HG03457 (cell line): ENCODE results near the gene AKAP6.

Experiments used
- ATAC-seq: cut with Tn5 transposase; IDR thresholded peaks from one replicate; pipeline ENCODE4 v1.9.1; 2021; ENCODE audit warnings: moderate number of reproducible peaks; ENCODE audit not compliant: unreplicated experiment

Gene AKAP6

GRCh38 chr14:32805979-32806378 lies 476.9 kb downstream of the AKAP6 start:
- no peak for ATAC-seq

- no peak for ATAC-seq
Measured at GRCh38 chr14:32808644-32809043, 479.5 kb downstream of the AKAP6 start.

- ATAC-seq = no peak
Measured at GRCh38 chr14:32809255-32809654, 480.2 kb downstream of the AKAP6 start.

- no peak for ATAC-seq
Measured at GRCh38 chr14:32813401-32813800, 484.3 kb downstream of the AKAP6 start.

DNA sequence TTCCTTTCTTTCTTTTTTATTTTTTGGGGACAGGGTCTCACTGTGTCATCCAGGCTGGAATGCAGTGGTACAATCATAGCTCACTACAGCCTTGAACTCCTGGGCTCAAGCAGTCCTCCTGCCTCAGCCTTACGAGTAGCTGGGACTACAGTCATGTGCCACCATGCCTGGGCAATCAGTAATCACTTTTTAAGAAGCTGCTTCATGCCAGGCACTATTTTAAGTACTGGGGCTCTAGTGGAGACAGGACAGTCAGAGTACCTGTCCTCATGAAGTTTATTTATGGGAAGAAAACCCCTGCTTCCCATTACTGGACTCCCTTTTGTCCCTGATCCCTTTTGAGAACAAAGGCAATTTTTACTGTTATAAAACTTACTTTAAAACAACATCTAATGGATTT lies 485.6 kb downstream of the AKAP6 start:
- ATAC-seq = no peak

DNA sequence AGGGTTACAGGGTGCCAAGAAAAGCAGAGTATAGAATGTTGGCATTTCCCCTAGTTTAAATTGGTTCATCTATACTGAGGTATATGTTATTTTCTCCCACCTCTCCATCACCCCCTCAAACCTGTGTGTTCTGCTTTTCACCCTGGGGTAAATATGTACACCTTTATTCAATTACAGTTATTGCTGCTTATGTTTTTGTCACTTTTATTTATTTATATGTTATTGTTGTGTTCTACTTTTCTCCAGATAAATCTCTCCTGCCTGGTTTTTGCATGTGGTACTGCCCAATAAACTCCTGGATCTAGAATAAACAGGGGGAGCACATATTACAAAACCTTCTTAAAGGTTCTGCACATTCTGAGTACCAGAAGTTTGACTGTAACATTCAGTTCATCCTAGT lies 487.5 kb downstream of the AKAP6 start:
- ATAC-seq = no peak

DNA sequence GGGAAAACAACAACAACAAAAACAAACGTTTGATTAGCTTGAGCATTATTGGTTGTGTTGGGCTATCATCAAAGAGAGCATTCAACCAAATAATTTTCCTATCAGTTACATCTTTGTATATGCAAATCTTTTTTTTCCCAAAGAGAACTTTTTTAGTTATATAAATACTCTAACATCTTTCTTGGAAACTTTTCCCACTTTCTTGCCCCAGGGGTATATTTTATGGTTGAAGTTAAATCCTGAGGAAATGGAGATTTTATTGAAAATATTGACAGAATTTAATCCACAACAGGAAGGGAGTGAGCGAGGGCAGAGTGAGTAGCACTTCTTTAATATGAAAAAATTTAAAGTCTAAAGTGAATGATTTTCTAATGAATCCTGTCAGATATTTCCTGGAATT lies 488.7 kb downstream of the AKAP6 start:
- ATAC-seq = no peak

- no peak for ATAC-seq
Measured at GRCh38 chr14:32818581-32818980, 489.5 kb downstream of the AKAP6 start.

DNA sequence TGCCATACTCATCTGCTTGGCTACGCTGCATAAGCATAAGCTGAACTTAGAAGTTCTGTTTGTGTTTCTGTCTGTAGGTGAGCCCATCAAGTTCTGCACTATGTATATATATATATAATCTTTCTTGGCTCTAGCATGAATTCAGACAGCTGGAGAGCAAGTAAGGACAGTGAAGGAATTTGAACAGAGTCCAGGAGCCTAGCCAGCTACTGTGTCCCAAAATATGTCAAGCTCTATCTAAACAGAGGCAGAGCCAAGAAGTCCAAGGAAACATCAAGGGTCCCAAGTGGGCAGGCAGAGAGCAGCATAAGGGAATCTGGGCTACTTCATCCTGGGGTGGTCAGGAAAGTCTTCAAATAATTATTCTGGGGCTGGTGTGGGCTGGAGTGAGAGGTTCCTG lies 491.1 kb downstream of the AKAP6 start:
- no peak for ATAC-seq

GRCh38 chr14:32820682-32821081 lies 491.6 kb downstream of the AKAP6 start:
- no peak for ATAC-seq

- no peak for ATAC-seq
Measured at GRCh38 chr14:32821964-32822653, 493.0 kb downstream of the AKAP6 start.

DNA sequence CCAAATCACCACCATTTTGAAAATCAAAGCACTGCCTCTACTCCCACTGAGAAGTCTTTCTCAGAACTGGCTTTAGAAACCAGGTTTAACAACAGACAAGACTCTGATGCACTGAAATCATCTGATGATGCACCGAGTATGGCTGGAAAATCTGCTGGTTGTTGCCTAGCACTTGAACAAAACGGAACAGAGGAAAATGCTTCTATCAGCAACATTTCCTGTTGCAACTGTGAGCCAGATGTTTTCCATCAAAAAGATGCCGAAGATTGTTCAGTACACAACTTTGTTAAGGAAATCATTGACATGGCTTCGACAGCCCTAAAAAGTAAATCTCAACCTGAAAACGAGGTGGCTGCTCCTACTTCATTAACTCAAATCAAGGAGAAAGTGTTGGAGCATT lies 494.6 kb downstream of the AKAP6 start:
- no peak for ATAC-seq

GRCh38 chr14:32824195-32824594 lies 495.1 kb downstream of the AKAP6 start:
- no peak for ATAC-seq

DNA sequence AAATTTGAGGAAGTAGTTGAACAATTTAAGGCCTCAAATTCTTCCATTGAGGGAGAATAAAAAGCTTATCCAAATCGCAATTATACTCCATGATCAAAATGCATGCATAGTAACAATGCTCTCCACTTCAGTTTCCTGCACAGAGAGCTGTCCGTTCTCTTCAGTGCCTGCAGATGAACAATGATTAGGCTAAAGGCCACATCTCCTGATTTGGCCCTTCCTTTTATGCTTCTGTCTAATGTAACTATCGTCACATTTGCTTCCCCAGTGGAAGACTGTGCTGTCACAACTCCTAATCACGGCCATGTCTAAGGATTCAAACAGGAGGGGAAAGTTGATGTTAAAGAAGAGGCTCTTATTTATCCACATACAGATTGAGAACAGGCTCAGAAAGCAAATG lies 496.0 kb downstream of the AKAP6 start:
- no peak for ATAC-seq

- ATAC-seq = no peak
Measured at GRCh38 chr14:32826404-32827082, 497.4 kb downstream of the AKAP6 start.

DNA sequence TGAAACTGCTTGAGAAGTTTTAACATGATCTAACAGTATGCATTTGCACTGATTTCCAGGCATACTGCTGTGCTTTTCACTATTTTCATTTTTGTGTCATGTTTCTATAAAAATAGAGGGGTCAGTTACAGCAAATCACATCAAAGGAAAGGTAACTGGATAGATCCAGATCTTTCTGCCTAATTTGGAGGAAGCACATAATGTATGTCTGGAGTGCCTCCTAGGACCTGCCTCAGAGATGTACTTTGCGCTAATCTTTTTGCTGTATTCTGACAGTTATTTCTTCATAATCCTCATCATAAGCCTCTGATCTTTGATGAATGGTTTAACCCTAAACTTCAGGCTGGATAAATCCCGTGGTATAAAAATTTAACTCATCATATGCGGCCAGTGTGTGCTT lies 498.4 kb downstream of the AKAP6 start:
- no peak for ATAC-seq

GRCh38 chr14:32835924-32836323 lies 506.8 kb downstream of the AKAP6 start:
- no peak for ATAC-seq

DNA sequence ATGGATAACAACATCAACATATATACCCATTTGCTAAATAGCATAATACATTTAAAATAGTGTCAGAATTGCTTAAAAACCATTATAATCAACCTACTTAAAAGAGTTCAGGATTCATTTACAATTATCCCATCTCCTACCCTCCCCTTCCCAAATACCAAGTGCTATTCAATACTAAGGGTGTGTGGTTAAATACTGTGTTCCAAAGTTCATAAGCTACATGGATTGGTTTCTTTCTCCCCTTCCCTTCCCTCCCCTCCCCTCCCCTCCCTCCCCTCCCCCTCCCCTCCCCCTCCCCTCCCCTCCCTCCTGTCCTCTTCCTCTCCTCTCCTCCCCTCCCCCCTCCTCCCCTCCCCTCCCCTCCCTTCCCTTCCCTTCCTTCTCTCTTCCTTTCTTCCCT lies 512.6 kb downstream of the AKAP6 start:
- ATAC-seq = no peak

DNA sequence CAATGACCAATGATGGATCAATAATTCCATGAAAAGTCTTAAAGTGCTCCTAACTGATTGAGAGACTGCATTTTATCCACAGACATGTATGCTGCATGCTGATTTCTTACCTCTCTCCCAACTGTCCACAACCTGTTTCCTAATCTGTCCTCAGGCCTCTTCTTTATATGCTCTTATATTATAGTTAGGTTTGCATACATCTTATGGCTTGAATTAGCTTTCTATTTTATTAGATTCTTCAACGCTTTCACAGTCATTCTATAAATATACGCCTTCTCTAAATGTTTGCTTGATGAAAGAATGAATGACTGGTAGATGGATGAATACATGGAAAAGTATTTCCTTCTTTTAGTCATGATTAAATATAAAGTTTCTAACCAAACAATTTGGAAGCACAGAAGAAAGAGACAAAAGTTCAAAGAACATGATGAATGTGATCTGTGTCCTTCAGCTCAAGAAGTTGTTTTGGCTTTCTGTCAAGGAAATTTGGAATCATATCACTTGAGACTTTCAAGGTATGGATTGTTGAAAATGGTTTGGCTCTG lies 517.8 kb downstream of the AKAP6 start:
- no peak for ATAC-seq

DNA sequence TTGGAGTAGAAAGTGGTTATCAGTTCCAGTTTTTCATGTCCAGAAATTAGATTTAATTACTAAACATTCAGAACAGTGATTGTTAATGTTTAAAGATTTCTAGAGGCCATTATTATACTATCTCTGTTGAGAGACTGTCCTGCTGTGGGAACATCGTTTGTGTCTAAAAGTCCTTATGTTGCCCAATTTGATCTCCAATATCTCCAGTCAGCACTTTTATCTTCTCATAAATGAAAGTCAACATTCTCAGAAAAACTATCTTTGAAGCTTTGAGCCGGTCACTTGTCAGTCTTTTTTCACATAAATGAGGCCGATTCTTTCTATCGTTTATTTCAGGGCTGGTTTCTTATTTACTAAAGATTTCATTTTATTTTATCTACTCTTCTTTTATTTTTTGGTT lies 518.8 kb downstream of the AKAP6 start:
- ATAC-seq = no peak

DNA sequence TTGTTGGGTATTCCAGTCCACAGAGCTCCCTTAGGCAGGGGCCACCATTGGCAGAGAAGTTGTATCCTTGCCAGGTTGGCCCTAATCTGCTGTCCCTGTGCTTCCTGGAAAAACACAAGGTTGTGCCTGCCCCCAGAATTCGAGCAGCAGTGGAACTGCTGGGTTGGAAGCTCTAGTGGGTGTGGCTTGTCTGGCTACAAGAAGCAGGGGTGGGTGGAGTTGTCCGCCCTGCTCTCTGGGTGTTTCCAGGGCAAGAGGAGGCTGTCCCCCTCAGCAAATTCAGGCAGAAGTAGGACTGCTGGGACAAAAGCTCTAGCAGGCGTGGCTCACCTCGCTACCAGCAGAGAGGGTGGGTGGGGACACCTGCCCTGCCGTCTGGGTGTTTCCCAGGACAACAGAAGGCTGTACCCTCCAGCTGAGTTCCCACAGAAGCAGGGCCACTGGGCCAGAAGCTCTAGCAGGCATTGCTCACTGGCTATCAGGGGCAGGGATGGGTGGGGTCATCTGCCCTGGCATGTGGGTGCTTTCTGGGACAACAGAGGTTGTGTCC lies 536.8 kb downstream of the AKAP6 start:
- no peak for ATAC-seq

DNA sequence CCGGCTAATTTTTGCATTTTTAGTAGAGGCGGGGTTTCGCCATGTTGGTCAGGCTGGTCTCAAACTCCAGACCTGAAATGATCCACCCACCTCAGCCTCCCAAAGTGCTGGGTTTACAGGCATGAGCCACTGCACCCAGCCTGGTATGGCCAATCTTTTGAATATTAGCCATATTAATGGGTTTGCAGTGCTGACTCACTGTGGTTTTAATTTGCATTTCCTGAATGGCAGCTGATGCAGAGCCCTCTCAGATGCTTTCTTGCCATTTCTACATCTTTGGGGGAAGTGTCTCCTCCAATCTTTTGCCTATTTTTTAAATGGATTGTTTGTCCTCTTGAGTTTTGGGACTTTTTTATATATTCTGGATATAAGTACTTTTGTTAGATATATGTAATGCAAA lies 554.1 kb downstream of the AKAP6 start:
- no peak for ATAC-seq
